ENCODE measurements around the gene WWC1. TPM values are rescaled to one million over a fixed set of nuclear protein-coding genes. Genes with fewer than 3 reads are reported as not detected.

WWC1 gene
- total RNA-seq, 1 experiment from 2014 or later: not detected

GRCh38 chr5:168315416-168316138 lies 24.1 kb downstream of the WWC1 start:
- Histone ChIP-seq H3K9me2 (replicated peaks; ENCODE audit: insufficient read depth, low read length) (no peaks in the 10 kb centered on the region), H4K20me1 (ENCODE audit: insufficient read depth, low read depth, low read length) (no peaks in the 10 kb centered on the region), H3K4me3 (ENCODE audit: low read length) (no peak overlapping the region), H3K9ac (ENCODE audit: low read length) (no peak overlapping the region), H3K36me3 (ENCODE audit: insufficient read depth, low read length) (no peaks in the 10 kb centered on the region), H3K79me2 (ENCODE audit: low read length) (no peaks in the 10 kb centered on the region), H3K4me1 (ENCODE audit: low read length) (no peaks in the 10 kb centered on the region), H2AFZ (ENCODE audit: low read length) (no peak overlapping the region), H3K4me2 (ENCODE audit: low read depth, low read length, poor library complexity, severe bottlenecking) (no peak overlapping the region), H3K27me3 (ENCODE audit: low read length) (no peaks in the 10 kb centered on the region), H3K27ac (ENCODE audit: low read length) (no peak overlapping the region), H3K9me3 (ENCODE audit: low read length) (no peaks in the 10 kb centered on the region)
- DNase-seq: no peak

- Histone ChIP-seq H4K20me1 (ENCODE audit: insufficient read depth, low read depth, low read length) (no peaks in the 10 kb centered on the region), H3K36me3 (ENCODE audit: insufficient read depth, low read length) (no peaks in the 10 kb centered on the region), H3K27ac (ENCODE audit: low read length) (no peak overlapping the region), H3K27me3 (ENCODE audit: low read length) (no peaks in the 10 kb centered on the region), H3K9me2 (replicated peaks; ENCODE audit: insufficient read depth, low read length) (no peaks in the 10 kb centered on the region), H2AFZ (ENCODE audit: low read length) (no peak overlapping the region), H3K79me2 (ENCODE audit: low read length) (no peaks in the 10 kb centered on the region), H3K4me2 (ENCODE audit: low read depth, low read length, poor library complexity, severe bottlenecking) (no peak overlapping the region), H3K4me3 (ENCODE audit: low read length) (no peak overlapping the region), H3K4me1 (ENCODE audit: low read length) (no peaks in the 10 kb centered on the region), H3K9ac (ENCODE audit: low read length) (no peak overlapping the region), H3K9me3 (ENCODE audit: low read length) (no peaks in the 10 kb centered on the region)
- DNase-seq: no peak
Observed at GRCh38 chr5:168316139-168316578, 24.7 kb downstream of the WWC1 start.

GRCh38 chr5:168317096-168317520 lies 25.7 kb downstream of the WWC1 start:
- Histone ChIP-seq H2AFZ (ENCODE audit: low read length) (no peak overlapping the region), H3K4me3 (ENCODE audit: low read length) (no peak overlapping the region), H3K27ac (ENCODE audit: low read length) (no peak overlapping the region), H3K9me3 (ENCODE audit: low read length) (no peaks in the 10 kb centered on the region), H3K9ac (ENCODE audit: low read length) (no peak overlapping the region), H3K4me1 (ENCODE audit: low read length) (no peaks in the 10 kb centered on the region), H3K4me2 (ENCODE audit: low read depth, low read length, poor library complexity, severe bottlenecking) (no peak overlapping the region), H4K20me1 (ENCODE audit: insufficient read depth, low read depth, low read length) (no peaks in the 10 kb centered on the region), H3K79me2 (ENCODE audit: low read length) (no peaks in the 10 kb centered on the region), H3K9me2 (replicated peaks; ENCODE audit: insufficient read depth, low read length) (no peaks in the 10 kb centered on the region), H3K27me3 (ENCODE audit: low read length) (no peaks in the 10 kb centered on the region), H3K36me3 (ENCODE audit: insufficient read depth, low read length) (no peaks in the 10 kb centered on the region)
- no peak for DNase-seq

- Histone ChIP-seq H2AFZ (ENCODE audit: low read length) (no peak overlapping the region), H3K9me3 (ENCODE audit: low read length) (no peaks in the 10 kb centered on the region), H3K4me1 (ENCODE audit: low read length) (no peaks in the 10 kb centered on the region), H3K9ac (ENCODE audit: low read length) (no peak overlapping the region), H3K4me3 (ENCODE audit: low read length) (no peak overlapping the region), H3K36me3 (ENCODE audit: insufficient read depth, low read length) (no peaks in the 10 kb centered on the region), H3K27ac (ENCODE audit: low read length) (no peak overlapping the region), H3K79me2 (ENCODE audit: low read length) (no peaks in the 10 kb centered on the region), H3K4me2 (ENCODE audit: low read depth, low read length, poor library complexity, severe bottlenecking) (no peak overlapping the region), H4K20me1 (ENCODE audit: insufficient read depth, low read depth, low read length) (no peaks in the 10 kb centered on the region), H3K27me3 (ENCODE audit: low read length) (no peaks in the 10 kb centered on the region), H3K9me2 (replicated peaks; ENCODE audit: insufficient read depth, low read length) (no peaks in the 10 kb centered on the region)
- no peak for DNase-seq
Observed at GRCh38 chr5:168317521-168318147, 26.2 kb downstream of the WWC1 start.

- Histone ChIP-seq H3K9me2 (replicated peaks; ENCODE audit: insufficient read depth, low read length) (no peaks in the 10 kb centered on the region), H3K4me2 (ENCODE audit: low read depth, low read length, poor library complexity, severe bottlenecking) (no peak overlapping the region), H3K27me3 (ENCODE audit: low read length) (no peaks in the 10 kb centered on the region), H3K79me2 (ENCODE audit: low read length) (no peaks in the 10 kb centered on the region), H3K4me1 (ENCODE audit: low read length) (no peaks in the 10 kb centered on the region), H3K27ac (ENCODE audit: low read length) (no peak overlapping the region), H3K9me3 (ENCODE audit: low read length) (no peaks in the 10 kb centered on the region), H3K36me3 (ENCODE audit: insufficient read depth, low read length) (no peaks in the 10 kb centered on the region), H2AFZ (ENCODE audit: low read length) (no peak overlapping the region), H3K9ac (ENCODE audit: low read length) (no peak overlapping the region), H4K20me1 (ENCODE audit: insufficient read depth, low read depth, low read length) (no peaks in the 10 kb centered on the region), H3K4me3 (ENCODE audit: low read length) (no peak overlapping the region)
- no peak for DNase-seq
Observed at GRCh38 chr5:168318240-168318639, 26.8 kb downstream of the WWC1 start.

- Histone ChIP-seq H3K9me3 (ENCODE audit: low read length) (no peaks in the 10 kb centered on the region), H3K4me1 (ENCODE audit: low read length) (no peaks in the 10 kb centered on the region), H3K9ac (ENCODE audit: low read length) (no peak overlapping the region), H3K79me2 (ENCODE audit: low read length) (no peaks in the 10 kb centered on the region), H4K20me1 (ENCODE audit: insufficient read depth, low read depth, low read length) (no peaks in the 10 kb centered on the region), H3K36me3 (ENCODE audit: insufficient read depth, low read length) (no peaks in the 10 kb centered on the region), H3K27ac (ENCODE audit: low read length) (no peak overlapping the region), H3K27me3 (ENCODE audit: low read length) (no peaks in the 10 kb centered on the region), H3K4me2 (ENCODE audit: low read depth, low read length, poor library complexity, severe bottlenecking) (no peak overlapping the region), H2AFZ (ENCODE audit: low read length) (no peak overlapping the region), H3K4me3 (ENCODE audit: low read length) (no peak overlapping the region), H3K9me2 (replicated peaks; ENCODE audit: insufficient read depth, low read length) (no peaks in the 10 kb centered on the region)
- DNase-seq: no peak
Observed at GRCh38 chr5:168319774-168320173, 28.3 kb downstream of the WWC1 start.

GRCh38 chr5:168320805-168321204 lies 29.4 kb downstream of the WWC1 start:
- H3K4me3 ChIP-seq (ENCODE audit: low read length): no peak overlapping the region
- H2AFZ ChIP-seq (ENCODE audit: low read length): no peak overlapping the region
- H3K27ac ChIP-seq (ENCODE audit: low read length): no peak overlapping the region
- no peak for DNase-seq
- H4K20me1 ChIP-seq (ENCODE audit: insufficient read depth, low read depth, low read length): no peaks in the 10 kb centered on the region
- H3K9me3 ChIP-seq (ENCODE audit: low read length): no peaks in the 10 kb centered on the region
- no peak overlapping the region for H3K4me2 ChIP-seq (ENCODE audit: low read depth, low read length, poor library complexity, severe bottlenecking)
- H3K79me2 ChIP-seq (ENCODE audit: low read length): no peaks in the 10 kb centered on the region
- H3K27me3 ChIP-seq (ENCODE audit: low read length): no peaks in the 10 kb centered on the region
- H3K36me3 ChIP-seq (ENCODE audit: insufficient read depth, low read length): no peaks in the 10 kb centered on the region
- H3K9me2 ChIP-seq (replicated peaks; ENCODE audit: insufficient read depth, low read length): no peaks in the 10 kb centered on the region
- H3K4me1 ChIP-seq (ENCODE audit: low read length): no peaks in the 10 kb centered on the region
- H3K9ac ChIP-seq (ENCODE audit: low read length): no peak overlapping the region

GRCh38 chr5:168324859-168325630 lies 33.6 kb downstream of the WWC1 start:
- Histone ChIP-seq H3K27ac (ENCODE audit: low read length) (no peak overlapping the region), H3K9me3 (ENCODE audit: low read length) (no peaks in the 10 kb centered on the region), H3K4me3 (ENCODE audit: low read length) (no peak overlapping the region), H3K9ac (ENCODE audit: low read length) (no peak overlapping the region), H3K9me2 (replicated peaks; ENCODE audit: insufficient read depth, low read length) (no peaks in the 10 kb centered on the region), H3K27me3 (ENCODE audit: low read length) (no peaks in the 10 kb centered on the region), H3K4me1 (ENCODE audit: low read length) (no peaks in the 10 kb centered on the region), H2AFZ (ENCODE audit: low read length) (no peak overlapping the region), H3K4me2 (ENCODE audit: low read depth, low read length, poor library complexity, severe bottlenecking) (no peak overlapping the region), H4K20me1 (ENCODE audit: insufficient read depth, low read depth, low read length) (no peaks in the 10 kb centered on the region), H3K79me2 (ENCODE audit: low read length) (no peaks in the 10 kb centered on the region), H3K36me3 (ENCODE audit: insufficient read depth, low read length) (no peaks in the 10 kb centered on the region)
- DNase-seq: no peak
